CD8-positive, alpha-beta memory T cell (primary cell): ENCODE data around the gene SLC22A17. TPM values are rescaled to one million over a fixed set of nuclear protein-coding genes. Genes with fewer than 3 reads are reported as not detected.
A peak's percentile ranks its signal among the peaks of the same experiment; 100 is the strongest.

Experiments
- CTCF ChIA-PET: fragments of 350-600 bp; sonication (Branson Sonifier 250); formaldehyde crosslinking; loops from one replicate; lab custom pipeline; 2021; ENCODE audit warnings: antibody characterized with exemption; lab: Charles Lee
- POLR2A ChIA-PET: fragments of 350-600 bp; sonication (Branson Sonifier 250); formaldehyde crosslinking; loops from one replicate; lab custom pipeline; 2021; ENCODE audit warnings: antibody characterized with exemption; lab: Charles Lee
- DNase-seq, 5 donors: peaks; one replicate each; pipeline versions ENCODE4 v3.0.0 to v3.0.0-alpha.2; 2020 to 2022; ENCODE audit warnings: mixed read lengths in 1 of 5
- H3K27ac ChIP-seq: one replicate; pipeline ENCODE4 v1.7.0; 2013; ENCODE audit warnings: low read depth, mild to moderate bottlenecking, low read length, moderate library complexity
- H3K27me3 ChIP-seq: 2 replicates; pipeline ENCODE4 v1.7.0; 2013; ENCODE audit warnings: low read length, mild to moderate bottlenecking; ENCODE audit not compliant: insufficient read depth, poor library complexity, severe bottlenecking
- H3K36me3 ChIP-seq: 2 replicates; pipeline ENCODE4 v1.7.0; 2013; ENCODE audit warnings: mild to moderate bottlenecking, low read length, moderate library complexity; ENCODE audit not compliant: insufficient read depth
- H3K4me1 ChIP-seq: 2 replicates; pipeline ENCODE4 v1.7.0; 2013; ENCODE audit warnings: mild to moderate bottlenecking, low read length, moderate library complexity; ENCODE audit not compliant: insufficient read depth
- H3K4me3 ChIP-seq: 2 replicates; pipeline ENCODE4 v1.7.0; 2013; ENCODE audit warnings: mild to moderate bottlenecking, low read length
- H3K9me3 ChIP-seq: 2 replicates; pipeline ENCODE4 v1.7.0; 2013; ENCODE audit warnings: mild to moderate bottlenecking, low read length
- H3K27ac Mint-ChIP-seq, 8 donors: one replicate each; pipeline ENCODE4 v1.8.0; 2020 to 2021; ENCODE audit warnings: mixed read lengths in 8 of 8, mild to moderate bottlenecking in 6 of 8, inconsistent platforms in 3 of 8, moderate library complexity in 3 of 8
- H3K27me3 Mint-ChIP-seq, 2 donors: one replicate each; pipeline ENCODE4 v1.8.0; 2020 to 2021; ENCODE audit warnings: mixed read lengths in 2 of 2, mild to moderate bottlenecking in 1 of 2, moderate library complexity in 1 of 2
- H3K36me3 Mint-ChIP-seq, 3 donors: one replicate each; pipeline ENCODE4 v1.8.0; 2020 to 2021; ENCODE audit warnings: mixed read lengths in 3 of 3, inconsistent platforms in 1 of 3, mild to moderate bottlenecking in 1 of 3
- H3K4me1 Mint-ChIP-seq, 3 donors: one replicate each; pipeline ENCODE4 v1.8.0; 2020 to 2021; ENCODE audit warnings: mixed read lengths in 3 of 3, inconsistent platforms in 1 of 3, mild to moderate bottlenecking in 1 of 3
- H3K4me3 Mint-ChIP-seq, 7 donors: one replicate each; pipeline ENCODE4 v1.8.0; 2020 to 2021; ENCODE audit warnings: mixed read lengths in 7 of 7, mild to moderate bottlenecking in 6 of 7, moderate library complexity in 4 of 7, inconsistent platforms in 2 of 7
- H3K9me3 Mint-ChIP-seq, 5 donors: one replicate each; pipeline ENCODE4 v1.8.0; 2020 to 2022; ENCODE audit warnings: mixed read lengths in 5 of 5, mild to moderate bottlenecking in 3 of 5, moderate library complexity in 2 of 5, inconsistent platforms in 1 of 5
- polyA plus RNA-seq: library from polyadenylated mRNA; unstranded; fragments of 300-500 nt; fragmentation: Illumina TruSeq; gene quantifications from one replicate; pipeline ENCODE4 v1.2.3, GENCODE V29; 2021
- total RNA-seq, 2 experiments: library from RNA; stranded (reverse); gene quantifications; one replicate each; pipeline ENCODE4 v1.2.3, GENCODE V29; 2021

The SLC22A17 gene
- total and polyA plus RNA-seq, 3 experiments from 2014 or later = 1.6 to 2.8 (median 2.6) TPM

- Histone ChIP-seq H3K4me3 (no peak overlapping the region), H3K36me3 (peaks cover 20% of the 10 kb centered on the region), H3K9me3 (no peaks in the 10 kb centered on the region), H3K4me1 (peaks cover 23% of the 10 kb centered on the region), H3K27ac (no peak overlapping the region), H3K27me3 (no peaks in the 10 kb centered on the region)
- CTCF ChIA-PET = interaction anchor here (0.7 to 3.7 kb wide), 2 partner anchors 13 to 56 kb away, joined by 3 to 14 read pairs; no protein-coding TSS in a partner anchor
- Mint-ChIP-seq H3K36me3 (peaks cover 0 to 44% (median 6%) of the 10 kb centered on the region in 3 donors), H3K4me1 (peaks cover 30 to 38% (median 31%) of the 10 kb centered on the region in 3 donors), H3K27ac (peak overlapping the region in 1 of 8 donors; percentile 89), H3K27me3 (peaks cover 0 to 3% of the 10 kb centered on the region in 2 donors), H3K9me3 (no peaks in the 10 kb centered on the region), H3K4me3 (no peak overlapping the region)
- POLR2A ChIA-PET = interaction anchor here (5.0 kb wide), 1 partner anchor 21 kb away, joined by 146 read pairs; the partner anchor contains the start of gene PPP1R3E
- no peak for DNase-seq
Measured at GRCh38 chr14:23323838-23324454, 28.7 kb downstream of the SLC22A17 start.

GRCh38 chr14:23322568-23323517 lies 29.8 kb downstream of the SLC22A17 start:
- H3K9me3 Mint-ChIP-seq = no peaks in the 10 kb centered on the region
- H3K36me3 ChIP-seq = peaks cover 20% of the 10 kb centered on the region
- H3K9me3 ChIP-seq = no peaks in the 10 kb centered on the region
- H3K27ac ChIP-seq = peak overlapping the region; percentile 76
- peak overlapping the region; percentile 90 to 99 (median 92) for H3K4me3 Mint-ChIP-seq
- H3K4me1 Mint-ChIP-seq = peaks cover 30 to 36% (median 30%) of the 10 kb centered on the region in 3 donors
- DNase-seq = no peak
- H3K27me3 ChIP-seq = no peaks in the 10 kb centered on the region
- ChIA-PET CTCF (interaction anchor here (0.9 to 3.7 kb wide), 7 partner anchors 21 to 228 kb away, joined by 3 to 52 read pairs (median 11); partner anchors contain the start of genes ACIN1, C14orf119 and PPP1R3E), POLR2A (interaction anchor here (1.1 to 5.0 kb wide), 3 partner anchors 16 to 37 kb away, joined by 3 to 146 read pairs (median 23); partner anchors contain the start of genes HOMEZ and PPP1R3E)
- H3K27ac Mint-ChIP-seq = peak overlapping the region; percentile 86 to 95 (median 93)
- H3K36me3 Mint-ChIP-seq = peaks cover 0 to 44% (median 6%) of the 10 kb centered on the region in 3 donors
- H3K27me3 Mint-ChIP-seq = peaks cover 0 to 3% of the 10 kb centered on the region in 2 donors
- H3K4me1 ChIP-seq = peaks cover 23% of the 10 kb centered on the region
- peak overlapping the region; percentile 79 for H3K4me3 ChIP-seq

- Histone ChIP-seq H3K4me1 (peaks cover 23% of the 10 kb centered on the region), H3K36me3 (peaks cover 20% of the 10 kb centered on the region), H3K27ac (peak overlapping the region; percentile 76), H3K9me3 (no peaks in the 10 kb centered on the region), H3K27me3 (no peaks in the 10 kb centered on the region), H3K4me3 (peak overlapping the region; percentile 79)
- DNase-seq = peak; percentile 8 to 60 (median 21)
- no peaks in the 10 kb centered on the region for H3K9me3 Mint-ChIP-seq
- CTCF ChIA-PET = interaction anchor here (0.8 to 3.7 kb wide), 18 partner anchors 8 to 759 kb away, joined by 3 to 52 read pairs (median 4); partner anchors contain the start of genes ACIN1, AJUBA, C14orf119 and HOMEZ
- H3K4me1 Mint-ChIP-seq = peaks cover 29 to 35% (median 30%) of the 10 kb centered on the region in 3 donors
- peaks cover 3% of the 10 kb centered on the region in 2 donors for H3K27me3 Mint-ChIP-seq
- peak overlapping the region; percentile 86 to 95 (median 93) for H3K27ac Mint-ChIP-seq
- peak overlapping the region; percentile 90 to 99 (median 92) for H3K4me3 Mint-ChIP-seq
- POLR2A ChIA-PET = interaction anchor here (0.5 to 5.0 kb wide), 11 partner anchors 11 to 793 kb away, joined by 3 to 146 read pairs (median 4); partner anchors contain the start of genes ACIN1, C14orf119, HOMEZ and OXA1L
- H3K36me3 Mint-ChIP-seq = peaks cover 0 to 44% (median 6%) of the 10 kb centered on the region in 3 donors
Measured at GRCh38 chr14:23321572-23322547, 30.8 kb downstream of the SLC22A17 start.

GRCh38 chr14:23320584-23321571 lies 31.8 kb downstream of the SLC22A17 start, which contains the start of gene PABPN1:
Gene PABPN1, plus strand, starts transcription at chr14:23321457. Its CDS starts 13 bp downstream, at chr14:23321470.
- H3K4me3 Mint-ChIP-seq = peak within 1 kb of the TSS; percentile 91 to 99 (median 93)
- CTCF ChIA-PET = interaction anchor here (0.8 to 3.7 kb wide), 19 partner anchors 9 to 760 kb away, joined by 3 to 52 read pairs (median 4); partner anchors contain the start of genes ACIN1, AJUBA, C14orf119 and HOMEZ
- peak within 1 kb of the TSS; percentile 79 for H3K4me3 ChIP-seq

GRCh38 chr14:23319746-23320583 lies 32.7 kb downstream of the SLC22A17 start:
- H3K4me1 Mint-ChIP-seq = peaks cover 29 to 35% (median 30%) of the 10 kb centered on the region in 3 donors
- no peaks in the 10 kb centered on the region for H3K9me3 ChIP-seq
- ChIA-PET CTCF (interaction anchor here (0.6 to 3.6 kb wide), 12 partner anchors 10 to 225 kb away, joined by 3 to 52 read pairs (median 4); partner anchors contain the start of genes ACIN1, C14orf119 and PPP1R3E), POLR2A (interaction anchor here (0.6 to 5.0 kb wide), 8 partner anchors 17 to 795 kb away, joined by 3 to 146 read pairs (median 5); partner anchors contain the start of genes ACIN1, C14orf119, HAUS4 and HOMEZ)
- H3K36me3 ChIP-seq = peaks cover 20% of the 10 kb centered on the region
- no peak for DNase-seq
- peaks cover 3 to 9% of the 10 kb centered on the region in 2 donors for H3K27me3 Mint-ChIP-seq
- no peaks in the 10 kb centered on the region for H3K9me3 Mint-ChIP-seq
- H3K4me3 ChIP-seq = peak overlapping the region; percentile 77
- H3K27me3 ChIP-seq = no peaks in the 10 kb centered on the region
- peak overlapping the region; percentile 89 to 98 (median 93) for H3K4me3 Mint-ChIP-seq
- H3K27ac Mint-ChIP-seq = peak overlapping the region; percentile 90 to 99 (median 98)
- peaks cover 23% of the 10 kb centered on the region for H3K4me1 ChIP-seq
- H3K27ac ChIP-seq = peak overlapping the region; percentile 83
- peaks cover 0 to 33% (median 5%) of the 10 kb centered on the region in 3 donors for H3K36me3 Mint-ChIP-seq

More at GRCh38 chr14:23320584-23321571, 31.8 kb downstream of the SLC22A17 start, which contains the start of gene PABPN1:
- Histone ChIP-seq H3K27me3 (no peaks in the 10 kb centered on the region), H3K4me1 (peaks cover 23% of the 10 kb centered on the region), H3K36me3 (peaks cover 20% of the 10 kb centered on the region), H3K9me3 (no peaks in the 10 kb centered on the region), H3K27ac (peak within 1 kb of the TSS; percentile 83)
- peak; percentile 94 to 99 (median 99) for DNase-seq
- POLR2A ChIA-PET = interaction anchor here (0.5 to 5.0 kb wide), 14 partner anchors 10 to 794 kb away, joined by 3 to 146 read pairs (median 4); partner anchors contain the start of genes ACIN1, C14orf119, HAUS4 and HOMEZ
- Mint-ChIP-seq H3K27ac (peak within 1 kb of the TSS; percentile 91 to 99 (median 98)), H3K4me1 (peaks cover 29 to 35% (median 30%) of the 10 kb centered on the region in 3 donors), H3K9me3 (no peaks in the 10 kb centered on the region), H3K36me3 (peaks cover 0 to 41% (median 6%) of the 10 kb centered on the region in 3 donors), H3K27me3 (peaks cover 3 to 9% of the 10 kb centered on the region in 2 donors)
